GM21390 (cell line): ENCODE data around the gene IGF2BP3.
"Not testable (repeated sequence)": the region's sequence is repeated elsewhere in the genome, so short reads cannot be mapped to it uniquely, and the experiment has no call there.

ENCODE experiments used
- ATAC-seq: cut with Tn5 transposase; IDR thresholded peaks from one replicate; pipeline ENCODE4 v1.9.1; 2021; ENCODE audit not compliant: unreplicated experiment

Gene IGF2BP3

DNA sequence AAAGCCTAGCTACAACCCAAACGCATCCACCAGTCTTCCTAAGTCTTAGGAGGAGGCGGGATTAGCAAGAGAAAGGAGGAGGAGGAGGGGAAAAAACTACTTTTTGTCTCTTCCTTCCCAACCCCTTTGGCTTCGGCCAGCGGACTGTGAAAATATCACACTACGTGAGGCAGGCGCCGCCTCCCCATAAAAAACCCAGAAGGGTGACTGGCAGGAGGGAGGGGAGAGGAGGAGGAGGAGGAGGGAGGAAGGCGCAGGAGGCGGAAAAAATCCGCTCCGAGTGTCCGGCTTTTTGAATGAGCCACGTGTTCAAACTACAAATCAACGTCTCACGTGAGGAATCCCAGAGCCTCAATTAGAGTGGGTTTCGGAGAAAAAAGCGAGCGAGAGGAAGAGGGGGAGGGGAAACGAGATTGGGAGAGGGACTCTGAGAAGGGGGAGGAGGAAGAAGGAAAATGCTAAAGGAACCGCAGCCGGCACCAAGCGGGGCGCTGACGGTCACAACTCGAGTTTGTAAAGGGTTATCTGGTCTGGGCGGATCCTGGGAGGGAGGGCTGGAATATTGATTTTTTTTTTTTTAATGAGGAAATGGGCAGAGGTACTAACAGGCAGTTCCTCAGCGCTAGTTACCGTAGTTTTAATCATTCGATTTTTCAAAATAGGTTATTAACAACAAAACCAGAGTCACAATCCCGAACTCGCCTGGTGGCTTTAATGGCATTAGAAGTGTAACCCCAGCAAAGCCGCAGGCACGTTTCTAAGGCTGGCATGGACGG is at the start of gene IGF2BP3:
Gene IGF2BP3 (minus strand): TSS at position 162 of the 776 bp plus-strand sequence. CDS start 381 bp downstream, outside the sequence.
- no peak for ATAC-seq

- ATAC-seq: peak; percentile 70
These were observed 44.5 kb upstream of the IGF2BP3 start for GRCh38 chr7:23514755-23515154.

DNA sequence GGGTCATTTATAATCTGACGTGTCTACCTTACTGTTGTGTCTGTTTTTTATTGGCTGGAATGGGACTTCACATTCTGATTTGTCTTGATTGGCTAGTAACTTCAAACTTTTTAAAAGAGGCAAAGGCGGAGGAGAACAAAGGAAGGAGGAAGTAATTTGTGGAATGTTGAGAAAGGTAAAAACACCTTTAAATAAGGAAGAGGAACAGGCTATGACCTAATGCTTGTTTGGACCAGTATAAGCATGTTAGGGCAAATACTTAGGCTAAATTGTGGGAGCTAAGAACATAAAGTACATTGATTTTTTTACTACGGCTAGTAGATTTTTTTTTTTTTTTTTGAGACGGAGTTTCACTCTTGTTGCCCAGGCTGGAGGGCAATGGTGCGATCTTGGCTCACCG is 43.5 kb upstream of the IGF2BP3 start:
- not testable (repeated sequence) for ATAC-seq

DNA sequence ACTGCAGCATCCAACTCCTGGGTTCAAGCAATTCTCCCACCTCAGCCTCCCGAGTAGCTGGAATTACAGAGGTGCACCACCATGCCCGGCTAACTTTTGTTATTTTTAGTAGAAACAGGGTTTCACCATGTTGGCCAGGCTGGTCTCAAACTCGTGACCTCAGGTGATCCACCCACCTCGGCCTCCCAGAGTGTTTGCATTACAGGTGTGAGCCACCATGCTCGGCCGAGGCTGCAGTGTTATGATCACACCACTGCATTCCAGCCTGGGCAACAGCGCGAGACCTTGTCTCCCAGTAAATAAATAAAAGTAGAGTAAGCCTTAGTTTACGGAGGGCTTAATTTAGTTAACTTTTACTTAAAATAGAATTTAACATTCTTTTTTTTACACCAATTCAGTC is 23.7 kb upstream of the IGF2BP3 start:
- ATAC-seq: no peak

DNA sequence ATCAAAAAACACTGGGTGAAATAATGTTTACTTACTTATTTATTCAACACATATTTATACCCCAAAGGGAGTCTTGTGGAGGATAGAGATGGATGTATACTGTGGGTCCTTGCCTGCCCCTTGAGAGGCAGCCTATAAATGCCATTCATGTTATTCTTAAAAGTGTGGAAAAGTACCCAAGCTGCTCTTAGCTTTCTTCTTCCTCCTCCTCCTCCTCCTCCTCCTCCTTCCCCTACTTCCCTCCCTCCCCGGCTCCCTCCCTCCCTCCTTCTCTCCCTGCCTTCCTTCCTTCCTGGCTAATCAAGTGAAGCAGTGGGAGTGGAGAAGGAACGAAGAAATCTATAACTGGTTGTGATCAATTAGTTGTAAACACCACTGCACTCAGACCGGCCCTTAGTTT is 21.2 kb upstream of the IGF2BP3 start:
- ATAC-seq: no peak

GRCh38 chr7:23490357-23491135 is 20.3 kb upstream of the IGF2BP3 start:
- peak; percentile 72 for ATAC-seq

DNA sequence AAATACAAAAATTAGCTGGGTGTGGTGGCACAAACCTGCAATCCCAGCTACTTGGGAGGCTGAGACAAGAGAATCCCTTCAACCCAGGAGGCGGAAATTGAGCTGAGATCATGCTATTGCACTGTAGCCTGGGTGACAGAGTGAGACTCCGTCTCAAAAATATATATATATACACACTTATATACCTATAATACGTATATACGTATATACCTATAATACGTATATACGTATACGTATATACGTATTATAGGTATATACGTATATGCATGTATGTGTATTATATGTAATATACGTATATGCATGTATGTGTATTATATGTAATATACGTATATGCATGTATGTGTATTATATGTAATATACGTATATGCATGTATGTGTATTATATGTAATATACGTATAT is 18.4 kb upstream of the IGF2BP3 start:
- not testable (repeated sequence) for ATAC-seq

DNA sequence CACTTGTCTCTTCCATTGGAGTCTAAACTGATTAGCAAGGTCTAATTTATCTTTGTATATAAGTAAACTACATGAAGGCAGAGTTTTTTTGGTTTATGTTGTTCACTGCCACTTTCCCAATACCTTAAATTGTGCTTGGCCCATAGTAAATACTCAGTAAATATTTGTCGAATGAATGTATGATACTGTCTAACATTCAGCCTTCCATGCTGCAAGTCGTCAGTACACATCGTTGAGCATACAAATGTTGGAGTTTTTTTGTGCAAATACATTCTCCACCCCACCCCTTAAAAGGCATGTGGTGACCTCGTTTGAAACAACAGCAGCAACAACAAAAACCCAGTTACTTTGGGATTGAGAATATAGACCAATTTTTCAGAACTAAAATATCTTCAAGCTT is 17.4 kb upstream of the IGF2BP3 start:
- ATAC-seq: no peak

DNA sequence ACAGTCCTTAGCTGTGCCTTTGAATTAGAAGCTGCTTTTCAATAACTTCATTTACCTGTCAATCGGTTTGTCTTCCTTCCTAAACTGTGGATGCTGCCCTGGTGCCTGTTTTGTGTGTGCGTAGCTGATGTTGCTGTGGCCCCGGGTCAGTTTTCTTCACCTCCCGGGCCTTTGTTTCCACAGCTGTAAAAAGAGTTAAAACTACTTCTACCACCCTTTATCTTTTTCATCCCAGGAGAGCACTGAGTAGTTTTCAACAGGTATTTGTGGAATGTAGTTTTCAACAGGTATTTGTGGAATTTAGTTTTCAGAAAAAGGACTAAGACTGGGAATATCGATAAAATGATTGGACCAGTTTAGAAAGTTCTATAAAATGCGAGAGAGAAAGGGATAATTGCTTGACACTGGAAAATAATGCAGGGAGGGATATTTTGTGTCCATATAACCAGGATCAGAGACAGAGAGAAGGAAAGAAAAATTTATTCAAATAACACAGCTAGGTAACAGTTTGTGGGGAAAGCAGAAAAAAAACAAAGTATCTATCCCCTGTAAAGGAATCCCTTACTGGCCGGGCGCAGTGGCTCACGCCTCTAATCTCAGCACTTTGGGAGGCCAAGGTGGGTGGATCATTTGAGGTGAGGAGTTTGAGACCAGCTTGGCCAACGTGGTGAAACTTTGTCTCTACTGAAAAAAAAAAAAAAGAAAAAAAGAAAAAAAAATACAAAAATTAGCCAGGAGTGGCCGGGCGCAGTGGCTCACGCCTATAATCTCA is 15.9 kb upstream of the IGF2BP3 start:
- no peak for ATAC-seq

GRCh38 chr7:23482686-23483085 is 12.4 kb upstream of the IGF2BP3 start:
- ATAC-seq: no peak

DNA sequence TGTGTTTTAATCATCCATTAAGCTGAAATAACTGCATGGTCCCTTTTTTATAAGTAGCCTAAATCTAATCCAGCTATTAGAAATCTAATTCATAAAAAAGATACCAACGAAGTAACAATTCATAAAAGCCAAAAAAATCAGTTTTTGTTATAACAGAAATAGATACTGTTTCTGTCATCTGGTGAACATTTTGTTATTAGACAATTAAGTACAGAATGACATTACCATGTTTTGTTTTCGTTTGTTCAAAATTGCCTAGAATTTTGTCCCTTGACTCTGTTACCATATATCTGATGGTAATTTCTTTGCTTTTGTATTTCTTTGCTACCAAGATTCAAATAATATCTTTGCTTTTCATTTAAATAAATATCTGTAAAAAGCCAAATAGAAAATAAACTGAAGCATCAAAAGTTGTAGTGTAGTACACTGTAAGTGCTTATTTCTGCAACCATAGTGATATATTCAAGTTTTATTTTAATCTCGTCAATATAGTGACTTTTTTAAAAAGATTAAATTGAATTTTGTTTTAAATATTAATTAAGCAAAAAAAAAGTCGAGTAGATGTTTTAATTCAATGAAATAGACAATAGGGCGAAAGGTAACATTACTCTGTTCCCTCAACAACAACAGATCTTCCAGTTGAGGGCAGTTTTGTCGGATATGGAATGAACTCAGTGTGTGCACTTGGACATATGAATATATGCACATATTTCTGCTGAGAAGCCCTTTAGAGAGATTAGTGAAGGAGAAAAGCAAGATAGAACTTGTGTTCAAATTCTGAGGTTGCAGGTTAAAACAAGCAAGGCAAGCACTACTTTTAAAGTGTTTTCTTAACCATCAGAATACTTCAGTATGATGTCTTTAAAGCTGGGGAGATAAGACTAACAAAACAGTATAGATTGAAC is 7.9 kb upstream of the IGF2BP3 start:
- ATAC-seq: no peak

DNA sequence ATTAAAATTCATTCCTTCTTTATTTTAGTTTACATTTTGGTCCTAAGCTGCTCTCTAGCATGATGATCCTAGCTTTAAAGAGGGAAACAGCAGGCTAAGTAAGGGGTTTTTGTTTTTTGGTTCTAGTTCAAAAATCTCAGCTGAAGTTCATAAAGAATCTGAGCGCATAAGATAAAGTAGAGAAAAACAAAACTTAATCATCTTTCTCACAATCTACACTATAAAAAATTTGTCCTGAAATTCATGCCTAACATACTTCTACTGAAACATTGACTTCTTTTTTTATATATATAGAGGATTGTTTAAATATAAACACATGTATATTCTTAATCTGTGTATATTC is 6.8 kb upstream of the IGF2BP3 start:
- no peak for ATAC-seq

GRCh38 chr7:23476286-23477156 is 6.2 kb upstream of the IGF2BP3 start:
- ATAC-seq: no peak

GRCh38 chr7:23475576-23475839 is 5.2 kb upstream of the IGF2BP3 start:
- no peak for ATAC-seq

GRCh38 chr7:23474829-23475575 is 4.7 kb upstream of the IGF2BP3 start:
- ATAC-seq: no peak

GRCh38 chr7:23474094-23474828 is 4.0 kb upstream of the IGF2BP3 start:
- peak; percentile 64 for ATAC-seq

DNA sequence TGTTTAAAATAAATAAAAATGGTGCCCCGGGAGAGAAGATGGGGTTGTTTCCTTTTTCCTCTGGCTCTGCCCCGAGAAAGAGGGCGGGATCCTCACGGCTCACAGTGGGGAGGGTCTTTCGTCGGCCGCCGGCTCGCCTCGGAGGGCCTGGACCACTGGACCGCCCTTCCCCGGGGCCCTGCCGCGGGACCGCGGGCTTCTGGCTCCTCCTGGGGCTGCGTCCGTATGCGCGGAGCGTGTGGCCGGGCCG is 3.5 kb upstream of the IGF2BP3 start:
- ATAC-seq: no peak

- ATAC-seq: no peak
These were observed 2.9 kb upstream of the IGF2BP3 start for GRCh38 chr7:23472956-23473843.
